ENCODE data around the gene ECEL1.
"Not testable (repeated sequence)": the region's sequence is repeated elsewhere in the genome, so short reads cannot be mapped to it uniquely, and the experiment has no call there.

ECEL1 gene

GRCh38 chr2:232487385-232488096 lies at the start of gene ECEL1:
TSS of gene ECEL1 (minus strand) at chr2:232487834. CDS start at chr2:232486653, 1,181 bp downstream.
- no peaks in the 10 kb centered on the region for H3K36me3 ChIP-seq

DNA sequence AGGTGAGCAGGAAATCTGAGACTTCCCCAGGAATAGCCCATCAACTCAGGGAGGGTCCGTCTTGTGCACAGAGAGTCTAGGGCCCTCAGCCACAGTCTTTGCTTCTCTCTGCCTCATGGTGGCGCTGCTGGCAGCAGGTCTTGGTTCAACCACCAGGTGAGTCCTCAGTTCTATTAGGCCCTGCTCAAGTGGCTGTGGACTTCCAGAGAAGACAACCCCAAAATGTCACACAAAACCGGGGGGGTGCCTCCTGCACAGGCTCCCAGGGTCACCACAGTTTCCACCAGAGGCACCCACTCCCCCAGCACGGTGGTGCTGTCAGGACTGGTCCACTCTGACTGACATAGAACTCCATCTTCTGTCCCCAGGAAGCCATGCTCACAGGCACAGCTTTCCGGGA lies 49.4 kb upstream of the ECEL1 start:
- Histone ChIP-seq H3K4me3 (ENCODE audit: low read depth in 1 of 2, low read length in 1 of 2) (no peak overlapping the region), H3K27ac (no peak overlapping the region), H3K9me3 (no peaks in the 10 kb centered on the region), H3K36me3 (no peaks in the 10 kb centered on the region), H3K4me1 (ENCODE audit: control insufficient read depth in 1 of 2, insufficient read depth in 1 of 2, low read depth in 1 of 2, low read length in 1 of 2) (peaks cover 3 to 6% of the 10 kb centered on the region in 2 experiments), H3K27me3 (peaks cover 22% of the 10 kb centered on the region)
- TF ChIP-seq CTCF (IDR thresholded peaks at IDR 0.05), result no peak

More at GRCh38 chr2:232487385-232488096, at the start of gene ECEL1:
- Histone ChIP-seq H3K9me3 (no peaks in the 10 kb centered on the region), H3K4me3 (ENCODE audit: low read depth in 1 of 2, low read length in 1 of 2) (no peak within 1 kb of the TSS), H3K4me1 (ENCODE audit: control insufficient read depth in 1 of 2, insufficient read depth in 1 of 2, low read depth in 1 of 2, low read length in 1 of 2) (peaks cover 0 to 4% of the 10 kb centered on the region in 2 experiments), H3K27me3 (peaks cover 78% of the 10 kb centered on the region), H3K27ac (no peak within 1 kb of the TSS)
- no peak for TF ChIP-seq CTCF (IDR thresholded peaks at IDR 0.05)

GRCh38 chr2:232535761-232536530 lies 48.3 kb upstream of the ECEL1 start:
- TF ChIP-seq CTCF (IDR thresholded peaks at IDR 0.05), result no peak
- H3K4me1 ChIP-seq (ENCODE audit: control insufficient read depth in 1 of 2, insufficient read depth in 1 of 2, low read depth in 1 of 2, low read length in 1 of 2), result peaks cover 3 to 6% of the 10 kb centered on the region in 2 experiments
- no peaks in the 10 kb centered on the region for H3K9me3 ChIP-seq
- H3K27ac ChIP-seq, result no peak overlapping the region
- peaks cover 14% of the 10 kb centered on the region for H3K27me3 ChIP-seq
- H3K36me3 ChIP-seq, result no peaks in the 10 kb centered on the region
- no peak overlapping the region for H3K4me3 ChIP-seq (ENCODE audit: low read depth in 1 of 2, low read length in 1 of 2)

- Histone ChIP-seq H3K9me3 (no peaks in the 10 kb centered on the region), H3K4me1 (ENCODE audit: control insufficient read depth in 1 of 2, insufficient read depth in 1 of 2, low read depth in 1 of 2, low read length in 1 of 2) (peaks cover 3 to 6% of the 10 kb centered on the region in 2 experiments), H3K27ac (no peak overlapping the region), H3K27me3 (peaks cover 6% of the 10 kb centered on the region), H3K4me3 (ENCODE audit: low read depth in 1 of 2, low read length in 1 of 2) (no peak overlapping the region), H3K36me3 (no peaks in the 10 kb centered on the region)
- no peak for TF ChIP-seq CTCF (IDR thresholded peaks at IDR 0.05)
These were observed 47.5 kb upstream of the ECEL1 start for GRCh38 chr2:232534940-232535651.

- TF ChIP-seq CTCF (IDR thresholded peaks at IDR 0.05), result no peak
- Histone ChIP-seq H3K4me3 (ENCODE audit: low read depth in 1 of 2, low read length in 1 of 2) (no peak overlapping the region), H3K9me3 (no peaks in the 10 kb centered on the region), H3K27me3 (peaks cover 2% of the 10 kb centered on the region), H3K27ac (no peak overlapping the region), H3K36me3 (no peaks in the 10 kb centered on the region), H3K4me1 (ENCODE audit: control insufficient read depth in 1 of 2, insufficient read depth in 1 of 2, low read depth in 1 of 2, low read length in 1 of 2) (peaks cover under 1 to 6% of the 10 kb centered on the region in 2 experiments)
These were observed 46.5 kb upstream of the ECEL1 start for GRCh38 chr2:232533944-232534710.

DNA sequence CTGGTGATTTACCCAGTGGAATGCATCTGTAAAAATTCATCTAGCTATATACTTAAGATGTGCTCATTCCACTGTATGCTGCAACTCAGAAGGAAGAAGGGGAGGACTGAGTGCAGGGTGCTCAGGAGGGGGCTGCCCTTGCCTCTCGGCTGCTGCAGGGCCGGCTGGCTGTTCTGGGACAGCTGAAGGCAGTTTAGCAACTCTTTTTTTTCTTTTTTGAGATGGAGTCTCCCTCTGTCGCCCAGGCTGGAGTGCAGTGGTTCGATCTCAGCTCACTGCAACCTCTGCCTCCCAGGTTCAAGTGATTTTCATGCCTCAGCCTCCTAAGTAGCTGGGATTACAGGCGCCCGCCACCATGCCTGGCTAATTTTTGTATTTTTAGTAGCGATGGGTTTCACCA lies 45.2 kb upstream of the ECEL1 start:
- H3K27ac ChIP-seq; H3K9me3 ChIP-seq; H3K4me1 ChIP-seq (ENCODE audit: control insufficient read depth in 1 of 2, insufficient read depth in 1 of 2, low read depth in 1 of 2, low read length in 1 of 2); H3K36me3 ChIP-seq; H3K4me3 ChIP-seq (ENCODE audit: low read depth in 1 of 2, low read length in 1 of 2): not testable (repeated sequence)
- peaks cover 14% of the 10 kb centered on the region for H3K27me3 ChIP-seq

Data from neutrophil (primary cell).